Suppressor macrophage (primary cell): ENCODE data around the gene RAE1.
A peak's percentile ranks its signal among the peaks of the same experiment; 100 is the strongest.

ENCODE experiments used
- DNase-seq, 4 experiments: peaks; one replicate each; pipeline ENCODE4 v3.0.0-alpha.2; 2020 to 2022

The RAE1 gene

DNA sequence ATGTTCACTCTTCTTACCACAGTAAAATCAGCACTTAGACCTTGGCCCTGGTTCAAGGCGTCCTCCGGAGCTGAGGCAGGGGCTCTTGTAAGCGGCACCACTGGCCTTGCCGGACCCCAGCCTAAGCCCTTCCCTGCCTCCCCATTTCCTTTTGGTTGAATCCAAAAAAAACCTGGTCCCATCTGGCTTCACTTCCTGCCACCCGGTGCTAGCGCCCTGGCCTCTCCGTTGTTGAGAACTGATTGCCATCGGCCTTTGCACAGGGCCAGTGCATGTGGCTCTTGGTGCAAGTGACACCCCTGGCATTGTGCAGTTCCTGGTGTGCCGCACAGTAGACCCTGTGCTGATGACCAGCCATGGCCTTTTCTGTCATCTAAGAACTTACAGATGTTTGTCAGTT, 21.1 kb downstream of the RAE1 start:
- DNase-seq: no peak

DNA sequence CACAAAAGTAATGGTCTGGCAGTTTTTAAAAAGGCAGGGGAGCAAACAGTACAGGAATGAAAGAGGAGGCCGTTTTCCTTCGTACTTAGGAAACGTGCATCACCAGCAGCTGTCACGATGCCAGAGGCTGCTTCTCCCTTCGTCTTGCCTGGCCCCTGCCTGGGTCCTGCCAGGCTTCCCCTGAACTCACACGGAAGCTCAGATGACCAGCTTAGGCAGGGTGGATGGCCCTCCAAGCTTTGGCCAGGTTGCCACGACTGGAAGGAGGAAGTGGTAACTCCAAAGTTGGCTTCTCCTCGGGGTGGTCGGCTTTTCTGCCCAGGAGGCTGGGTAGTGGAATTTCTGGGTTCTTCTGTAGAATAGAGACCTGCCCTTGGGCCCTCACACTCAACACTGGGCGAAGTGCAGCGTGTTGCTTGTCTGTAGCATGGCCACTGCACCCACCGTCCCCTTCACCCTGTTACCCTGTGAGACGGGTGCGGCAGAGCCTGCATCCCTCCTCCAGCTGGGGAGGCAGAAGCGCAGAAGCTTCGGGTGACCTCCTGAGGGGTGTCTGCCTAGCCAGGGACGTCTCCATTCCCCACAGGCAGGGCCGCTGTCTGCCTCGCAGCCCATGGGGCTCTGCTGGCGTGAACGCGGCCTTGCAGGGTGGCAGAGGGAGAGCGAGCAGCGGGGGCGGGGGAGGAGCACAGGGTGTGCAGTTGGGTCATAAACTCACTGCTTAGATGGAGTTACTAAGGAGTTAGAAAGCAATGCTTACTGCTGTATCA, 21.7 kb downstream of the RAE1 start:
- DNase-seq: no peak

DNA sequence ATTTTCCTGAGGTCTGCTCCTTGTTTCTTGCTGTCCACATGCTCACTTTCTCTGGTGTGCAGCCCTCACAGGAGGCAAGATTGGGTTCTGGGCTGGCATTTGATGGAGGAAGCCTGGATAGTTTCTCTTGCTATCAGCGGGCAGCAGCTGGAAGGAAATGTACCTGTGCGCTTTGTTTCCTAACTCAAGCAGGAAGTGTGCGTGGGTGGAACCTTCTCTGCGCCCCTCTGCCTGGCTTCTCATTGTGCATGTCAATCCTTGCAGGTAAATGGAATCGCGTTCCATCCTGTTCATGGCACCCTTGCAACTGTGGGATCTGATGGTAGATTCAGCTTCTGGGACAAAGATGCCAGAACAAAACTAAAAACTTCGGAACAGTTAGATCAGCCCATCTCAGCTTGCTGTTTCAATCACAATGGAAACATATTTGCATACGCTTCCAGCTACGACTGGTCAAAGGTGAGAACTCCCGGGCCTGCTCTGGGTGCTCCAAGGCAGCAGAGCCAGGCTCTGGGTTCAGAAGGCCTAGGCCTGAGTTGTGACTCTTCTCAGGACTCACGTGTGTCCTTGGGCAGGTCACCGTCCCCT, 23.4 kb downstream of the RAE1 start:
- DNase-seq: no peak

- DNase-seq: peak; percentile 84 to 94 (median 91)
Observed at GRCh38 chr20:57374931-57375651, 24.0 kb downstream of the RAE1 start.

GRCh38 chr20:57375652-57376230, 24.7 kb downstream of the RAE1 start:
- DNase-seq: peak in 3 of 4 experiments; percentile 14 to 37 (median 33)

- DNase-seq: no peak
Observed at GRCh38 chr20:57377350-57377749, 26.3 kb downstream of the RAE1 start.

DNA sequence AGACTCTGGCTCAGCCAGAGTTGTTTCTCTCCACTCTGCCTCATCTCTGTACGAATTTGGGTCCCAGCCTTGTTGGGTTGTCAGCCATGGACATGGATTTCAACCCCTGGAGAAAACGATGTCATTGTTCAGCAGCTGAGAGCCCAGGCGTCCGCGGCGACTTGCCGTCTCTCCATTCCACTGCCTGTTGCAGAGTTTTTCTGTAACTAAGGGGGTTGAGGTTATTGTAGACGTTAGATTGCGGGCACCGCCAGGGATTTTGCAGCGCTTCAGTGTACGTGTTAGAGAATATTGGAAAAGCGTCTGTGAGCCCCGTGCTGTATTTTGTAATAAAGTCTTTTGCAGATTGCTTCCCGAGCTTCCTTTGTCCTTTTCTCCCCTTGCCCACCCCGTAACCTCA, 27.1 kb downstream of the RAE1 start:
- DNase-seq: no peak

DNA sequence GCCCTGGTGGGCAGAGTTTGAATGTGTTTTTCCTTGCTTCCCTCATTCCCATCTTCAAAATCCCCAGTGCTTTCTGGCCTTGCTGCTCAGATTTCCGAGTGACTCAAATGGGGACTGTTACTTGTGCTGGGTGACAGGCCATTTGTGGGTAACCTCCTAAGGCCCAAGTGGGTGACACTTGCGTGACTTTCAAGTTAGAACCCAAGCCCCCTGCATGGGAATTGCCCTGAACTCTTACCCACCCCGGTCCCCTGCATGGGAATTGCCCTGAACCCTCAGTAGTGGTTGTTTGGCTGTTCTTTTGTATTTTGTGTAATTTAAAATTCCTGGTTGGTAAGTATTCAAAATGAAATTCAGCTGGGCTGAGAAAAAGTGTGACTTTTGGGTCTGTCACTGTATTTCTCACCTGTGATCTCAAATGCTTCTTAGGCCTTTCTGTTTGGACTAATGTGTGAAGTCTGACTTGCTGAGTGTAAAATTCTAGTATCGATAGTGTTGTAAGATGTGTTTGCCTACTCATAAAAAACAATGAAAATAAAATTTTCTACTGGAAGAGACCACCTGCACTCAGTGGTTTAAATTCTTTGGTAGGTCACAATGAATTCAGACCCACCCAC, 27.7 kb downstream of the RAE1 start:
- no peak for DNase-seq

GRCh38 chr20:57379263-57379647, 28.2 kb downstream of the RAE1 start:
- DNase-seq: no peak

DNA sequence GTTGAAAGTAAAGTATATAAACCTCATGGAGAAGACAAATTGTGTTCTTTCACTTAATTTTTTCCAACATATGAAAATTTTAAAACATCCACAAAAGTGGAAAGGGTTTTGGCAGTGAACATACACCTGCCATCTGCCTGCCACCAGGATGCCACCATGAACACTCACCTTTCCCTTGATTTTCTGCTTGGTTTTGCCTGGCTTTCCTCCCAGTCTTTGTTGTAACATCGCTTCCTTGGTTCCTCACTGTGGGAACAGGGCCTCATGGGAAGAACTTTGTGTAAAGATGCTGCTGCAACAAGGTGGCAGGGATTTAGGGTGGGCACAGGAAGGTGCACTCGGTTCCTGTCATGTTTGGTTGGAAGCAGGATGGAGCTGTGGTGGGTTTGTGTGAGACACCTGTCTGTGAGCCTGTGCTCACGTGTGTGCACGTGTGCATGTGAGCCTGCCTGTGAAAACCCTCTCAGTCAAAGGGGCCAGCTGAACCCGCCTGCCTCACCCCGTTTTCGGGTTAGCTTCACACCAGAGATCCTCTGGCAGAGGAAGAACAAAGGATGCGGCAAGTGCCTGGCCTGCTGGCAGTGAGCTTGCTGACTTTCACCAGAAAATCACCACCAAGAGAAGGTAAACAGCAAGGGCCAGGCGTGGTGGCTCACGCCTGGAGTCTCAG, 29.2 kb downstream of the RAE1 start:
- no peak for DNase-seq

- DNase-seq: peak; percentile 82 to 94 (median 87)
Observed at GRCh38 chr20:57381596-57382503, 30.8 kb downstream of the RAE1 start.

DNA sequence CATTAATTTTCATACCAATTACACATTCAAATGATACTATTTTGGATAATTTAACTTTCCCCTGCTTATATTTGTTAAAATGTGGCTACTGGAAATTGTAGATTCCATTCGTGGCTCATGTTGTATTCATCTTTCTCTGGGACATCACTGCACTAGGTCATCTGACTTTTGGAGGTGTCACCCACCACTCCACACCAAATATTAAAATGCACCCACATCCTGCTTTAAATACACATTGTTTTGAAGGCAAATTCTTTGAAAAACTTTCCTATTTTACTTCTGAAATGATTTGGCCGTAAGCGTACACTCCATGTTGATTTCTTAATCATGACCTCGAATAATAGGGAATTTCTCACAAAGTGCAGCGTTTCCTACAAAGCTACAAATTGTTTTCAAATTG, 31.5 kb downstream of the RAE1 start:
- no peak for DNase-seq

- no peak for DNase-seq
Observed at GRCh38 chr20:57383447-57384347, 32.6 kb downstream of the RAE1 start.

- DNase-seq: no peak
Observed at GRCh38 chr20:57384486-57384885, 33.4 kb downstream of the RAE1 start.

- DNase-seq: no peak
Observed at GRCh38 chr20:57384953-57385761, 34.1 kb downstream of the RAE1 start.

DNA sequence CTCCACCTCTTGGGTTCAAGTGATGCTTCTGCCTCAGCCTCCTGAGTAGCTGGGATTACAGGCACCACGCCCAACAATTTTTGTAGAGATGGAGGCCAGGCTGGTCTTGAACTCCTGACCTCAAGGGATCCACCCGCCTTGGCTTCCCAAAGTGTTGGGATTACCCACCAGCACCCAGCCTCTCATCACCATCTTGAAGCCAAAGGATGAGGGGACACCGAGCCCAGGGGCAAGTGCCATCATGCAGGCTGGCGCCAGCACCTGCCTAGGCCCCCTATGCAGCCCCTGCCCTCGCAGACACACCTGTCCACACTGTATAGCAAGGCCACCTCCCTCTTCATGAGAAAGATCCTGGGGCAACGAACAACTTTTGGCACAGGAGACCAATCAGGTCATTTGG, 34.9 kb downstream of the RAE1 start:
- DNase-seq: no peak

DNA sequence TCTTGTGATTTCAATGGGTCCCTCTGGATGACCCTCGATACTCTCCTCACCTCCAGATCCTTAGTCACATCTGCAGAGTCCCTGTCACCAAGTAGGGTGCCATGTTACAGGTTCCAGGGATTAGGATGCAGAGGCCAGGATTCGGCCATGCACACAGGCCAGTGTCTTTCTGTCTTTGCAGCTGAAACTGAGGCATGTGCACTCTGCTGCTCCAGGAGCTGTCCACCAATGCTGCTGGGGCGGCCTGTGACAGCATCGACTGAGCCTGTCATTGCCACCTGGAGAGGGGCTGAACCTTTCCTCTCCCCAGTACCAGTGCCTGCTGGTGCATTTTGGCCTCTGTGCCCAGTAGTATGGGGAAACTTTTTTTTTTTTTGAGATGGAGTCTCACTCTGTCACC, 35.7 kb downstream of the RAE1 start:
- DNase-seq: no peak

GRCh38 chr20:57387463-57387862, 36.4 kb downstream of the RAE1 start:
- DNase-seq: no peak

GRCh38 chr20:57387945-57388371, 36.9 kb downstream of the RAE1 start:
- DNase-seq: no peak
